NB4 (cell line): Measurements from ENCODE around the gene YAP1.

Experiments
- DNase-seq: peaks from one replicate; pipeline ENCODE4 v3.0.0; 2010; ENCODE audit warnings: low read depth
- H3K4me3 ChIP-seq: one replicate; pipeline ENCODE4 v1.5.1; 2011; ENCODE audit warnings: mild to moderate bottlenecking, low read depth, low read length, moderate library complexity
- CTCF ChIP-seq: IDR thresholded peaks from one replicate; pipeline ENCODE4 v1.5.1; 2012; ENCODE audit warnings: low read depth, low read length
- MAX ChIP-seq: IDR thresholded peaks from 2 replicates; pipeline ENCODE4 v1.6.1; 2011; ENCODE audit warnings: low read depth, low read length
- MYC ChIP-seq: IDR thresholded peaks from 2 replicates; pipeline ENCODE4 v1.6.1; 2011; ENCODE audit warnings: low read depth, low read length
- POLR2A ChIP-seq: IDR thresholded peaks from 2 replicates; pipeline ENCODE4 v1.6.1; 2011; ENCODE audit warnings: mild to moderate bottlenecking; ENCODE audit not compliant: insufficient read length; ENCODE audit errors: extremely low read depth

Gene YAP1

GRCh38 chr11:102204174-102204573, 93.9 kb downstream of the YAP1 start:
- TF ChIP-seq CTCF, result no peak
- no peak for TF ChIP-seq MYC
- no peak for TF ChIP-seq MAX
- TF ChIP-seq POLR2A, result no peak
- H3K4me3 ChIP-seq, result no peak overlapping the region
- no peak for DNase-seq

- DNase-seq, result no peak
- H3K4me3 ChIP-seq, result no peak overlapping the region
- TF ChIP-seq POLR2A, result no peak
- TF ChIP-seq MYC, result no peak
- TF ChIP-seq MAX, result no peak
- no peak for TF ChIP-seq CTCF
Measured at GRCh38 chr11:102205805-102206204, 95.6 kb downstream of the YAP1 start.

GRCh38 chr11:102208835-102209234, 98.6 kb downstream of the YAP1 start:
- TF ChIP-seq MYC (no peak), MAX (no peak), CTCF (no peak), POLR2A (no peak)
- DNase-seq, result no peak
- no peak overlapping the region for H3K4me3 ChIP-seq

- TF ChIP-seq MAX (no peak), POLR2A (no peak)
- no peak overlapping the region for H3K4me3 ChIP-seq
- no peak for DNase-seq
Measured at GRCh38 chr11:102214623-102215022, 104.4 kb downstream of the YAP1 start.

GRCh38 chr11:102216433-102217075, 106.3 kb downstream of the YAP1 start:
- TF ChIP-seq MAX (no peak), CTCF (no peak), POLR2A (no peak), MYC (no peak)
- no peak overlapping the region for H3K4me3 ChIP-seq
- DNase-seq, result no peak

- no peak overlapping the region for H3K4me3 ChIP-seq
- DNase-seq, result no peak
- TF ChIP-seq MAX (no peak), MYC (no peak), CTCF (no peak), POLR2A (no peak)
Measured at GRCh38 chr11:102220728-102221467, 110.7 kb downstream of the YAP1 start.
